GM12878 (cell line): Measurements from ENCODE around the gene NOSTRIN. TPM values are rescaled to one million over a fixed set of nuclear protein-coding genes. Genes with fewer than 3 reads are reported as not detected.

Source experiments
- ATAC-seq: fragments of 200-7000 bp; cut with Tn5 transposase; 3 replicates; pipeline ENCODE4 v1.9.1; 2020; ENCODE audit warnings: mild to moderate bottlenecking, moderate library complexity
- BruUV-seq: library from RNA; stranded (reverse); fragments of 400-500 nt; replicated peaks from 2 replicates; lab custom pipeline; 2021; lab: Mats Ljungman, UMichigan
- CTCF ChIA-PET: fragments of 300-600 bp; sonication (Branson Sonifier 250); formaldehyde crosslinking; extraction: SDS; loops from one replicate; lab custom pipeline; 2021; ENCODE audit warnings: inconsistent platforms; lab: Yijun Ruan, JAX
- POLR2A ChIA-PET: fragments of 350-600 bp; formaldehyde crosslinking; extraction: SDS; loops from one replicate; lab custom pipeline; 2021; ENCODE audit warnings: inconsistent platforms; lab: Charles Lee
- RAD21 ChIA-PET: fragments of 300-600 bp; sonication (Branson Sonifier 250); formaldehyde crosslinking; loops from one replicate; lab custom pipeline; 2023; ENCODE audit warnings: antibody characterized with exemption; ENCODE audit not compliant: unreplicated experiment; lab: Charles Lee
- SMC1A ChIA-PET: fragments of 300-600 bp; sonication (Branson Sonifier 250); formaldehyde crosslinking; loops from one replicate; lab custom pipeline; 2023; ENCODE audit not compliant: unreplicated experiment, uncharacterized antibody; lab: Charles Lee
- DNase-seq: peaks from one replicate; pipeline ENCODE4 v3.0.0-alpha.2; 2011; ENCODE audit warnings: low read depth, low spot score
- FAIRE-seq: peaks from 3 replicates; lab custom pipeline; 2011; peaks lifted over from hg19 to GRCh38; lab: Jason Lieb, UNC
- H2AFZ ChIP-seq: 2 replicates; pipeline ENCODE4 v1.6.0; 2011; ENCODE audit warnings: low read depth, low read length, control low read depth; ENCODE audit not compliant: control insufficient read depth
- H3K27ac ChIP-seq: 2 replicates; pipeline ENCODE4 v1.5.1; 2011; ENCODE audit warnings: control low read depth; ENCODE audit not compliant: control insufficient read depth, insufficient read depth
- H3K27me3 ChIP-seq, 2 experiments: replicated peaks in 1 of 2; 2 replicates each; pipeline versions ENCODE4 v1.6.0 to v1.6.1; 2011; ENCODE audit warnings: low read length in 1 of 2; ENCODE audit not compliant: control insufficient read depth in 2 of 2, insufficient read depth in 2 of 2
- H3K36me3 ChIP-seq, 2 experiments: 2 replicates each; pipeline ENCODE4 v1.5.1; 2011; ENCODE audit warnings: low read length in 1 of 2; ENCODE audit not compliant: control insufficient read depth in 2 of 2, insufficient read depth in 2 of 2
- H3K4me1 ChIP-seq: 2 replicates; pipeline ENCODE4 v1.6.1; 2011; ENCODE audit warnings: mild to moderate bottlenecking, low read length, moderate library complexity, mixed read lengths; ENCODE audit not compliant: control insufficient read depth, insufficient read depth
- H3K4me2 ChIP-seq: 2 replicates; pipeline ENCODE4 v1.6.0; 2011; ENCODE audit warnings: control low read depth; ENCODE audit not compliant: control insufficient read depth, insufficient read depth
- H3K4me3 ChIP-seq: fragments of 200-600 bp; sonication (generic); 2 replicates; pipeline ENCODE4 v1.5.1; 2016
- H3K79me2 ChIP-seq: 2 replicates; pipeline ENCODE4 v1.6.0; 2011; ENCODE audit warnings: low read length; ENCODE audit not compliant: control insufficient read depth, insufficient read depth
- H3K9ac ChIP-seq: 2 replicates; pipeline ENCODE4 v1.8.0; 2011; ENCODE audit warnings: low read length, control low read depth, mixed read lengths; ENCODE audit not compliant: control insufficient read depth, insufficient read depth
- H3K9me3 ChIP-seq: replicated peaks from 3 replicates; pipeline ENCODE4 v1.5.1; 2011; ENCODE audit warnings: mild to moderate bottlenecking, low read length; ENCODE audit not compliant: control insufficient read depth, insufficient read depth
- H4K20me1 ChIP-seq: 2 replicates; pipeline ENCODE4 v1.6.0; 2011; ENCODE audit not compliant: control insufficient read depth, insufficient read depth
- BACH1 ChIP-seq: fragments of 450-650 bp; IDR thresholded peaks from 2 replicates; pipeline ENCODE4 v1.6.1; 2017; ENCODE audit warnings: mild to moderate bottlenecking, borderline replicate concordance
- BHLHE40 ChIP-seq, 2 experiments: fragments of 450-650 bp in 1 of 2; IDR thresholded peaks; 2 replicates each; pipeline ENCODE4 v1.6.1; 2011 to 2017; ENCODE audit warnings: low read depth in 2 of 2, borderline replicate concordance in 1 of 2, improper control_type of control experiment in 1 of 2, low read length in 1 of 2, mild to moderate bottlenecking in 1 of 2
- CBX5 ChIP-seq: sonication (generic); IDR thresholded peaks from 2 replicates; pipeline ENCODE4 v1.6.1; 2016; ENCODE audit warnings: low read depth, moderate library complexity, mild to moderate bottlenecking, inconsistent platforms
- HDAC2 ChIP-seq: fragments of 200-600 bp; sonication (generic); IDR thresholded peaks from 2 replicates; pipeline ENCODE4 v1.6.1; 2017
- IRF4 ChIP-seq: IDR thresholded peaks from 2 replicates; pipeline ENCODE4 v1.6.1; 2011; ENCODE audit warnings: low read depth, low read length
- POLR2AphosphoS5 ChIP-seq: IDR thresholded peaks from 2 replicates; pipeline ENCODE4 v1.6.1; 2011; ENCODE audit warnings: mild to moderate bottlenecking, low read length, inconsistent platforms
- POU2F2 ChIP-seq: IDR thresholded peaks from 3 replicates; pipeline ENCODE4 v1.6.1; 2011; ENCODE audit warnings: low read depth, mild to moderate bottlenecking, low read length, borderline replicate concordance
- RELA ChIP-seq: fragments of 450-650 bp; IDR thresholded peaks from 2 replicates; pipeline ENCODE4 v1.8.0; 2014; ENCODE audit warnings: borderline replicate concordance; ENCODE audit not compliant: partially characterized antibody
- SP1 ChIP-seq: IDR thresholded peaks from one replicate; pipeline ENCODE4 v1.6.1; 2011; ENCODE audit warnings: low read depth, low read length
- STAT1 ChIP-seq: fragments of 450-650 bp; conservative IDR thresholded peaks from 2 replicates; pipeline ENCODE4 v1.6.1; 2014; ENCODE audit warnings: antibody characterized with exemption, mild to moderate bottlenecking
- ZZZ3 ChIP-seq: IDR thresholded peaks from 2 replicates; pipeline ENCODE4 v1.6.1; 2011; ENCODE audit warnings: low read depth; ENCODE audit not compliant: control insufficient read depth, insufficient read length
- WGBS: methylation state at CpG from one replicate; pipeline ENCODE4 v1.1.6; 2016; ENCODE audit warnings: low lambda C conversion rate; ENCODE audit not compliant: insufficient replicate concordance, insufficient coverage; ENCODE audit errors: missing lambda C conversion rate; 5-methylcytosine and 5-hydroxymethylcytosine counted together
- in situ Hi-C: fragments of 300-500 bp; cut with MboI; formaldehyde crosslinking; loops from 9 replicates; pipeline ENCODE4 v1.14.3; 2018; ENCODE audit warnings: mixed read lengths
- intact Hi-C: fragments of 100-400 bp; cut with micrococcal nuclease; formaldehyde crosslinking; loops from one replicate; pipeline ENCODE4 v1.14.2; 2022; ENCODE audit not compliant: unreplicated experiment
- polyA plus RNA-seq, 11 experiments: library from polyadenylated mRNA; depleted of rRNA in 4 of 11; unstranded in 6 of 11; stranded (reverse) in 5 of 11; fragments of >200 nt; fragmentation: Nextera tagmentation in 4 of 11; fragmentation: Illumina TruSeq in 1 of 11; extraction: Ambion mirVana in 4 of 11; extraction: Trizol in 1 of 11; gene quantifications; 1 replicate in 1 of 11; 2 replicates in 10 of 11; pipeline versions ENCODE4 v1.2.1 to v1.2.3, GENCODE V29; 2011 to 2016; ENCODE audit warnings: inconsistent platforms in 2 of 11, missing spikeins in 2 of 11, low read depth in 1 of 11
- total RNA-seq, 4 experiments: library from RNA; depleted of rRNA in 3 of 4; stranded (reverse); fragments of >200 nt in 3 of 4; fragmentation: Illumina TruSeq in 1 of 4; extraction: Trizol in 1 of 4; gene quantifications; 2 replicates each; pipeline versions ENCODE4 v1.2.1 to v1.2.3, GENCODE V29; 2013 to 2021

Gene NOSTRIN
- total and polyA plus RNA-seq, 10 of the 15 experiments (the other 5 are each of a cell fraction or from before 2014, with no cell fraction given), result 0.13 to 0.42 (median 0.37) TPM; not detected in 5

- WGBS, result 66% methylated on average over 5 of the region's 5 CpGs
Measured at GRCh38 chr2:168802859-168803725, 655 bp downstream of the NOSTRIN start.

GRCh38 chr2:168804214-168804613, 1.8 kb downstream of the NOSTRIN start:
- RAD21 ChIA-PET, result no interaction called here
- Histone ChIP-seq H3K4me3 (no peak overlapping the region), H3K4me1 (no peaks in the 10 kb centered on the region), H4K20me1 (no peaks in the 10 kb centered on the region), H3K4me2 (no peak overlapping the region), H3K27ac (no peak overlapping the region), H3K9ac (no peak overlapping the region), H3K36me3 (no peaks in the 10 kb centered on the region), H3K27me3 (no peaks in the 10 kb centered on the region), H2AFZ (no peak overlapping the region), H3K79me2 (no peaks in the 10 kb centered on the region), H3K9me3 (no peaks in the 10 kb centered on the region)
- TF ChIP-seq BHLHE40 (IDR thresholded peaks at IDR 0.05; ENCODE audit: borderline replicate concordance in 1 of 2, low read depth in 2 of 2, low read length in 1 of 2) (no peak), IRF4 (no peak), STAT1 (no peak), HDAC2 (no peak), CBX5 (no peak), ZZZ3 (no peak), POU2F2 (no peak), SP1 (no peak)
- no peak for ATAC-seq
- 61% methylated on average over 3 of the region's 3 CpGs for WGBS
- intact Hi-C loops, result no loop called here
- DNase-seq, result no peak
- no peak for FAIRE-seq
- BruUV-seq, result no TSS peak
- SMC1A ChIA-PET, result no interaction called here
- in situ Hi-C loops, result no loop called here
- CTCF ChIA-PET, result no interaction called here
- POLR2A ChIA-PET, result no interaction called here

More at GRCh38 chr2:168802859-168803725, 655 bp downstream of the NOSTRIN start:
- Histone ChIP-seq H3K79me2 (no peaks in the 10 kb centered on the region), H3K27ac (no peak overlapping the region), H3K4me2 (no peak overlapping the region), H2AFZ (no peak overlapping the region), H3K4me1 (no peaks in the 10 kb centered on the region), H4K20me1 (no peaks in the 10 kb centered on the region), H3K27me3 (no peaks in the 10 kb centered on the region; a peak in 1 of 4 replicates), H3K4me3 (no peak overlapping the region), H3K36me3 (no peaks in the 10 kb centered on the region), H3K9me3 (no peaks in the 10 kb centered on the region), H3K9ac (no peak overlapping the region)
- in situ Hi-C loops (no loop called here), intact Hi-C loops (no loop called here)
- FAIRE-seq, result no peak
- POLR2A ChIA-PET, result no interaction called here
- no peak for ATAC-seq
- SMC1A ChIA-PET, result interaction anchor here (1.4 kb wide), 1 partner anchor 13 kb away, joined by 3 read pairs; no protein-coding TSS in a partner anchor
- RAD21 ChIA-PET, result no interaction called here
- TF ChIP-seq POLR2AphosphoS5 (no peak), RELA (no peak), BACH1 (no peak)
- CTCF ChIA-PET, result no interaction called here
- no peak for DNase-seq
- no TSS peak for BruUV-seq
